Fibroblast of lung (primary cell): ENCODE results near the gene ZNF423.

ENCODE experiments used
- EZH2 ChIP-seq: IDR thresholded peaks from 2 replicates; pipeline ENCODE4 v1.5.1; 2012; ENCODE audit warnings: low read length, control low read depth, mild to moderate bottlenecking; ENCODE audit errors: missing control alignments
- TF ChIP-seq, protein P1 (sequence below), 2 donors: IDR thresholded peaks in 1 of 2; conservative IDR thresholded peaks in 1 of 2; 1 replicate in 1 of 2; 2 replicates in 1 of 2; pipeline ENCODE4 v1.5.1; 2011 to 2012; ENCODE audit warnings: low read length in 2 of 2, control low read depth in 1 of 2, inconsistent platforms in 1 of 2, low read depth in 1 of 2, mild to moderate bottlenecking in 1 of 2

DNA sequence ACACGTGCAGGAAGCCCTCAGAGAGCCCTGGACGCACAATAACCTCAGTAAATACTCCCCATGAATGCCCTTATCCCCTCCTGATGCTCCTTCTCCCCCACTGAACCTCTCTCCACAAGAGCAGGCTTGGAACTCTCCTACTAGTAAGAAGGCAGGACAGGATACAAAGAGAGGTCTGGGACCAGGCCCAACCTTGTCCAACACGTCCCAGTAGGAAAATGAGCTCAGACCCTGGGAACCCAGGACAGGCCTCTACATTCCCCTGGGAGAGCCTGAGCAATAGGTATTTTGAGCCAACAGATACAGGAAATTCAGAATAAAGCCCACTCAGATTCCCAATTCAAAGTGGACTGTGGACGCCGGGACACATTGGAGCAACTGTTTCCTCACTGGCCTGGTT, 19.2 kb downstream of the ZNF423 start:
- TF ChIP-seq, protein P1, sequence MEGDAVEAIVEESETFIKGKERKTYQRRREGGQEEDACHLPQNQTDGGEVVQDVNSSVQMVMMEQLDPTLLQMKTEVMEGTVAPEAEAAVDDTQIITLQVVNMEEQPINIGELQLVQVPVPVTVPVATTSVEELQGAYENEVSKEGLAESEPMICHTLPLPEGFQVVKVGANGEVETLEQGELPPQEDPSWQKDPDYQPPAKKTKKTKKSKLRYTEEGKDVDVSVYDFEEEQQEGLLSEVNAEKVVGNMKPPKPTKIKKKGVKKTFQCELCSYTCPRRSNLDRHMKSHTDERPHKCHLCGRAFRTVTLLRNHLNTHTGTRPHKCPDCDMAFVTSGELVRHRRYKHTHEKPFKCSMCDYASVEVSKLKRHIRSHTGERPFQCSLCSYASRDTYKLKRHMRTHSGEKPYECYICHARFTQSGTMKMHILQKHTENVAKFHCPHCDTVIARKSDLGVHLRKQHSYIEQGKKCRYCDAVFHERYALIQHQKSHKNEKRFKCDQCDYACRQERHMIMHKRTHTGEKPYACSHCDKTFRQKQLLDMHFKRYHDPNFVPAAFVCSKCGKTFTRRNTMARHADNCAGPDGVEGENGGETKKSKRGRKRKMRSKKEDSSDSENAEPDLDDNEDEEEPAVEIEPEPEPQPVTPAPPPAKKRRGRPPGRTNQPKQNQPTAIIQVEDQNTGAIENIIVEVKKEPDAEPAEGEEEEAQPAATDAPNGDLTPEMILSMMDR (conservative IDR thresholded peaks at IDR 0.05 in 1 of 2, IDR thresholded peaks at IDR 0.05 in 1 of 2; ENCODE audit: low read depth in 1 of 2, low read length in 2 of 2): no peak
- TF ChIP-seq EZH2: no peak
